ENCODE measurements around the gene MAP1LC3B. TPM values are rescaled to one million over a fixed set of nuclear protein-coding genes. Genes with fewer than 3 reads are reported as not detected.

Gene MAP1LC3B
- total and polyA plus RNA-seq, 2 donors (not counting 1 experiment from before 2014, with no cell fraction given), result 72.7 to 75.8 TPM

GRCh38 chr16:87417528-87417910, 25.4 kb downstream of the MAP1LC3B start:
- no peaks in the 10 kb centered on the region for H3K36me3 ChIP-seq (replicated peaks in 1 of 2; ENCODE audit: control extremely low read depth in 1 of 2, control insufficient read depth in 1 of 2, extremely low read depth in 1 of 2, insufficient read depth in 2 of 2, low read length in 1 of 2)
- TF ChIP-seq EZH2 (IDR thresholded peaks at IDR 0.05; ENCODE audit: borderline replicate concordance, insufficient read depth, low read depth, low read length, poor library complexity, severe bottlenecking), result no peak
- no peak for TF ChIP-seq CTCF (IDR thresholded peaks at IDR 0.05)
- DNase-seq (no peak), ATAC-seq (ENCODE audit: low read depth) (no peak)
- H2AFZ ChIP-seq (ENCODE audit: insufficient read depth, low read depth, low read length, poor library complexity, severe bottlenecking), result no peak overlapping the region
- H3K4me2 ChIP-seq (replicated peaks; ENCODE audit: low read depth, low read length, poor library complexity, severe bottlenecking), result no peak overlapping the region
- H3K27me3 Mint-ChIP-seq, result no peaks in the 10 kb centered on the region
- ChIA-PET POLR2A (no interaction called here), CTCF (interaction anchor here (0.7 to 2.4 kb wide), 3 partner anchors 12 to 351 kb away, joined by 3 to 35 read pairs (median 5); no protein-coding TSS in a partner anchor)
- H3K27me3 ChIP-seq (replicated peaks in 1 of 4; ENCODE audit: control extremely low read depth in 1 of 4, control insufficient read depth in 3 of 4, insufficient read depth in 4 of 4, low read length in 3 of 4), result peaks cover 0 to 3% (median 0%) of the 10 kb centered on the region in 4 experiments
- H4K20me1 ChIP-seq (ENCODE audit: control insufficient read depth, insufficient read depth, low read length, poor library complexity, severe bottlenecking), result no peaks in the 10 kb centered on the region
- H3K4me3 ChIP-seq (ENCODE audit: control extremely low read depth in 1 of 5, extremely low read depth in 1 of 5, insufficient read depth in 1 of 5, low read depth in 2 of 5, low read length in 4 of 5), result no peak overlapping the region
- H3K79me2 ChIP-seq (ENCODE audit: control insufficient read depth, insufficient read depth, low read length), result no peaks in the 10 kb centered on the region
- over 99% methylated on average over 11 of the region's 13 CpGs for WGBS (ENCODE audit: insufficient coverage)
- no peak overlapping the region for H3K9ac ChIP-seq (ENCODE audit: low read length)
- no peak overlapping the region for H3K4me3 Mint-ChIP-seq
- H3K9me3 Mint-ChIP-seq (ENCODE audit: insufficient read depth), result no peaks in the 10 kb centered on the region
- H3K4me1 Mint-ChIP-seq, result no peaks in the 10 kb centered on the region
- H3K27ac Mint-ChIP-seq, result no peak overlapping the region
- H3K9me3 ChIP-seq (ENCODE audit: control extremely low read depth in 1 of 3, control insufficient read depth in 2 of 3, insufficient read depth in 1 of 3, low read length in 2 of 3), result no peaks in the 10 kb centered on the region
- no peak overlapping the region for H3K27ac ChIP-seq (ENCODE audit: low read length in 2 of 2)
- H3K4me1 ChIP-seq (ENCODE audit: control insufficient read depth in 2 of 2, insufficient read depth in 2 of 2, low read length in 2 of 2), result no peaks in the 10 kb centered on the region
- intact Hi-C loops (cut with micrococcal nuclease), result no loop called here

GRCh38 chr16:87418216-87418615, 26.1 kb downstream of the MAP1LC3B start:
- no peaks in the 10 kb centered on the region for H3K4me1 Mint-ChIP-seq
- Histone ChIP-seq H3K79me2 (ENCODE audit: control insufficient read depth, insufficient read depth, low read length) (no peaks in the 10 kb centered on the region), H4K20me1 (ENCODE audit: control insufficient read depth, insufficient read depth, low read length, poor library complexity, severe bottlenecking) (no peaks in the 10 kb centered on the region), H3K27ac (ENCODE audit: low read length in 2 of 2) (no peak overlapping the region), H3K4me3 (ENCODE audit: control extremely low read depth in 1 of 5, extremely low read depth in 1 of 5, insufficient read depth in 1 of 5, low read depth in 2 of 5, low read length in 4 of 5) (no peak overlapping the region), H2AFZ (ENCODE audit: insufficient read depth, low read depth, low read length, poor library complexity, severe bottlenecking) (no peak overlapping the region), H3K4me2 (replicated peaks; ENCODE audit: low read depth, low read length, poor library complexity, severe bottlenecking) (no peak overlapping the region), H3K9ac (ENCODE audit: low read length) (no peak overlapping the region), H3K9me3 (ENCODE audit: control extremely low read depth in 1 of 3, control insufficient read depth in 2 of 3, insufficient read depth in 1 of 3, low read length in 2 of 3) (no peaks in the 10 kb centered on the region), H3K36me3 (replicated peaks in 1 of 2; ENCODE audit: control extremely low read depth in 1 of 2, control insufficient read depth in 1 of 2, extremely low read depth in 1 of 2, insufficient read depth in 2 of 2, low read length in 1 of 2) (no peaks in the 10 kb centered on the region), H3K4me1 (ENCODE audit: control insufficient read depth in 2 of 2, insufficient read depth in 2 of 2, low read length in 2 of 2) (no peaks in the 10 kb centered on the region), H3K27me3 (replicated peaks in 1 of 4; ENCODE audit: control extremely low read depth in 1 of 4, control insufficient read depth in 3 of 4, insufficient read depth in 4 of 4, low read length in 3 of 4) (peaks cover 0 to 3% (median 0%) of the 10 kb centered on the region in 4 experiments)
- no peaks in the 10 kb centered on the region for H3K27me3 Mint-ChIP-seq
- no peak overlapping the region for H3K27ac Mint-ChIP-seq
- no peak overlapping the region for H3K4me3 Mint-ChIP-seq
- intact Hi-C loops (cut with micrococcal nuclease), result no loop called here
- 94% methylated on average over 18 of the region's 18 CpGs for WGBS (ENCODE audit: insufficient coverage)
- no peaks in the 10 kb centered on the region for H3K9me3 Mint-ChIP-seq (ENCODE audit: insufficient read depth)
- TF ChIP-seq EZH2 (IDR thresholded peaks at IDR 0.05; ENCODE audit: borderline replicate concordance, insufficient read depth, low read depth, low read length, poor library complexity, severe bottlenecking) (no peak), CTCF (IDR thresholded peaks at IDR 0.05) (no peak)
- ATAC-seq (ENCODE audit: low read depth) (no peak), DNase-seq (no peak)
- CTCF ChIA-PET, result interaction anchor here (2.4 kb wide), 1 partner anchor 217 kb away, joined by 35 read pairs; no protein-coding TSS in a partner anchor
- POLR2A ChIA-PET, result no interaction called here

Measured in B cell (primary cell).